ENCODE results near the gene SCLY. TPM values are rescaled to one million over a fixed set of nuclear protein-coding genes. Genes with fewer than 3 reads are reported as not detected.

SCLY gene
- total and polyA plus RNA-seq, 2 of the 8 experiments (the other 6 are each of a cell fraction or from before 2014, with no cell fraction given): 79.0 to 79.5 TPM

DNA sequence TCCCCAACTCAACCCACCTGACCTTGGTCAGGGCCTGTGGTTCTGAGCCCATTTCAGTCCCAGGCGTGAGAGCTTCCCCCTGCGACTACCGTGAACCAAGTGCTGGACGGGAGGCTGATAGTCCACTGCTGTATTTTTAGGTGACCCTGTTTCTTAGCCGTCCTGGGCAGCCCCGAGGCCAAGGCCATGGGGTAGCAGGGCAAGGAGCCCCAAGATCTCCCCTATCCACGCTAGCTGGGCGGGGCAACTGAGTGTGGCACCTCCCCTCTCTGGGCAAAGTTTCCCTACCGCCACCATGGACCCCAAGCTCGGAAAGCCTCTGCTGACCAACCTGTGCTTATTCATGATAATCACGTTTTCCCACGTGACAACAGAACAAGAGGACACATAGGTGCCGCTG is 77.1 kb downstream of the SCLY start (continued):
- TF ChIP-seq BCL11A (IDR thresholded peaks at IDR 0.05; ENCODE audit: low read depth in 2 of 2, low read length in 2 of 2): no peak
- TF ChIP-seq, protein P1, sequence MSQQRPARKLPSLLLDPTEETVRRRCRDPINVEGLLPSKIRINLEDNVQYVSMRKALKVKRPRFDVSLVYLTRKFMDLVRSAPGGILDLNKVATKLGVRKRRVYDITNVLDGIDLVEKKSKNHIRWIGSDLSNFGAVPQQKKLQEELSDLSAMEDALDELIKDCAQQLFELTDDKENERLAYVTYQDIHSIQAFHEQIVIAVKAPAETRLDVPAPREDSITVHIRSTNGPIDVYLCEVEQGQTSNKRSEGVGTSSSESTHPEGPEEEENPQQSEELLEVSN (IDR thresholded peaks at IDR 0.05): no peak
- no peak for TF ChIP-seq KDM4A (IDR thresholded peaks at IDR 0.05; ENCODE audit: low read depth, low read length, severe bottlenecking)
